Liver (tissue), 3 donors: ENCODE results near the gene EXD3.

Source experiments
- ATF3 ChIP-seq: IDR thresholded peaks from 2 replicates; pipeline ENCODE4 v1.6.1; 2016; ENCODE audit warnings: antibody characterized with exemption
- CTCF ChIP-seq: fragments of 150-350 bp; IDR thresholded peaks from 2 replicates; pipeline ENCODE4 v1.5.1; 2017; ENCODE audit warnings: improper control_type of control experiment, low read depth, low read length; ENCODE audit not compliant: missing input control
- EGR1 ChIP-seq, 2 donors: IDR thresholded peaks; 2 replicates each; pipeline ENCODE4 v1.6.1; 2016 to 2018; ENCODE audit warnings: antibody characterized with exemption in 2 of 2, low read depth in 2 of 2
- FOXA1 ChIP-seq: IDR thresholded peaks from 2 replicates; pipeline ENCODE4 v1.6.1; 2016; ENCODE audit warnings: antibody characterized with exemption
- GABPA ChIP-seq, 2 donors: IDR thresholded peaks in 1 of 2; conservative IDR thresholded peaks in 1 of 2; 2 replicates each; pipeline ENCODE4 v1.6.1; 2016; ENCODE audit warnings: antibody characterized with exemption in 2 of 2, mild to moderate bottlenecking in 1 of 2, moderate library complexity in 1 of 2
- HNF4G ChIP-seq: IDR thresholded peaks from 2 replicates; pipeline ENCODE4 v1.6.1; 2016; ENCODE audit warnings: antibody characterized with exemption
- JUND ChIP-seq, 2 donors: IDR thresholded peaks; 2 replicates each; pipeline ENCODE4 v1.6.1; 2016; ENCODE audit warnings: antibody characterized with exemption in 2 of 2
- MAX ChIP-seq: IDR thresholded peaks from 2 replicates; pipeline ENCODE4 v1.6.1; 2016; ENCODE audit warnings: antibody characterized with exemption
- RAD21 ChIP-seq, 2 donors: IDR thresholded peaks; 2 replicates each; pipeline ENCODE4 v1.6.1; 2016; ENCODE audit warnings: antibody characterized with exemption in 2 of 2, mild to moderate bottlenecking in 2 of 2
- REST ChIP-seq: IDR thresholded peaks from 2 replicates; pipeline ENCODE4 v1.6.1; 2016; ENCODE audit warnings: antibody characterized with exemption, mild to moderate bottlenecking
- SP1 ChIP-seq: IDR thresholded peaks from 2 replicates; pipeline ENCODE4 v1.6.1; 2018; ENCODE audit warnings: antibody characterized with exemption, mild to moderate bottlenecking
- TAF1 ChIP-seq: conservative IDR thresholded peaks from 2 replicates; pipeline ENCODE4 v1.6.1; 2016; ENCODE audit warnings: antibody characterized with exemption, mild to moderate bottlenecking
- YY1 ChIP-seq: IDR thresholded peaks from 2 replicates; pipeline ENCODE4 v1.6.1; 2016; ENCODE audit warnings: antibody characterized with exemption, mild to moderate bottlenecking
- ZBTB33 ChIP-seq: IDR thresholded peaks from 2 replicates; pipeline ENCODE4 v1.6.1; 2016; ENCODE audit warnings: antibody characterized with exemption
- donor health status: healthy.
- donor health status: healthy.

GRCh38 chr9:137416006-137416562, 6.9 kb downstream of the EXD3 start:
- TF ChIP-seq CTCF = no peak
- TF ChIP-seq GABPA (IDR thresholded peaks at IDR 0.05 in 1 of 2, conservative IDR thresholded peaks at IDR 0.05 in 1 of 2) = no peak
- TF ChIP-seq EGR1 (IDR thresholded peaks at IDR 0.05; ENCODE audit: low read depth in 2 of 2) = no peak
- no peak for TF ChIP-seq JUND (IDR thresholded peaks at IDR 0.05)
- no peak for TF ChIP-seq YY1
- no peak for TF ChIP-seq REST
- no peak for TF ChIP-seq SP1
- TF ChIP-seq FOXA1 = no peak
- TF ChIP-seq RAD21 (IDR thresholded peaks at IDR 0.05) = no peak
- no peak for TF ChIP-seq MAX
- TF ChIP-seq ATF3 = no peak
- no peak for TF ChIP-seq TAF1
- TF ChIP-seq ZBTB33 = no peak
- TF ChIP-seq HNF4G = no peak
